Effector memory CD4-positive, alpha-beta T cell (primary cell): ENCODE results near the gene NRTN.
"Not testable (repeated sequence)": the region's sequence is repeated elsewhere in the genome, so short reads cannot be mapped to it uniquely, and the experiment has no call there.

Experiments used
- DNase-seq, 3 donors: peaks; one replicate each; pipeline ENCODE4 v3.0.0-alpha.2; 2020
- H3K27ac ChIP-seq: 2 replicates; pipeline ENCODE4 v1.7.0; 2013; ENCODE audit warnings: mild to moderate bottlenecking, low read length, moderate library complexity; ENCODE audit not compliant: insufficient read depth, poor library complexity, severe bottlenecking
- H3K27me3 ChIP-seq: replicated peaks from 2 replicates; pipeline ENCODE4 v1.7.0; 2013; ENCODE audit warnings: mild to moderate bottlenecking, low read length; ENCODE audit not compliant: insufficient read depth, control insufficient read depth, poor library complexity, severe bottlenecking
- H3K36me3 ChIP-seq: 2 replicates; pipeline ENCODE4 v1.7.0; 2013; ENCODE audit warnings: mild to moderate bottlenecking, low read length, moderate library complexity; ENCODE audit not compliant: control insufficient read depth, insufficient read depth
- H3K4me1 ChIP-seq: 2 replicates; pipeline ENCODE4 v1.7.0; 2013; ENCODE audit warnings: low read length, mild to moderate bottlenecking; ENCODE audit not compliant: control insufficient read depth, insufficient read depth, poor library complexity, severe bottlenecking
- H3K4me3 ChIP-seq: 2 replicates; pipeline ENCODE4 v1.7.0; 2013; ENCODE audit warnings: low read length, low read depth, mild to moderate bottlenecking; ENCODE audit not compliant: insufficient read depth, poor library complexity, severe bottlenecking
- H3K9me3 ChIP-seq: 2 replicates; pipeline ENCODE4 v1.7.0; 2013; ENCODE audit warnings: mild to moderate bottlenecking, low read length, moderate library complexity; ENCODE audit not compliant: control insufficient read depth

The NRTN gene

DNA sequence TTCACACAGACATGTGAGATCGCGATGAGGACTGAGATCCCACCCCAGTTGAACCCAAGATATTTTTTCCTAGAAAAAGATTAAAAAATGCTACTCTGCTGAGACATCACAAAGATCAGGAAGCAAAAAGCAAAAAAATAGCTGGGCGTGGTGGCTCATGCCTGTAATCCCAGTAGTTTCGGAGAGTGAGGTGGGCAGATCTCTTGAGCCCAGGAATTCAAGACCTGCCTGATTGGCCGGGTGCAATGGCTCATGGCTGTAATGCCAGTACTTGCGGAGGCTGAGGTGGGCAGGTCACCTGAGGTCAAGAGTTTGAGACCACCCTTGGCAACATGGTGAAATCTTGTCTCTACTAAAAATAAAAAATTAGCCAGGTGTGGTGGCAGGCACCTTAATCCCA is 45.3 kb downstream of the NRTN start:
- H3K27ac ChIP-seq: no peak overlapping the region

DNA sequence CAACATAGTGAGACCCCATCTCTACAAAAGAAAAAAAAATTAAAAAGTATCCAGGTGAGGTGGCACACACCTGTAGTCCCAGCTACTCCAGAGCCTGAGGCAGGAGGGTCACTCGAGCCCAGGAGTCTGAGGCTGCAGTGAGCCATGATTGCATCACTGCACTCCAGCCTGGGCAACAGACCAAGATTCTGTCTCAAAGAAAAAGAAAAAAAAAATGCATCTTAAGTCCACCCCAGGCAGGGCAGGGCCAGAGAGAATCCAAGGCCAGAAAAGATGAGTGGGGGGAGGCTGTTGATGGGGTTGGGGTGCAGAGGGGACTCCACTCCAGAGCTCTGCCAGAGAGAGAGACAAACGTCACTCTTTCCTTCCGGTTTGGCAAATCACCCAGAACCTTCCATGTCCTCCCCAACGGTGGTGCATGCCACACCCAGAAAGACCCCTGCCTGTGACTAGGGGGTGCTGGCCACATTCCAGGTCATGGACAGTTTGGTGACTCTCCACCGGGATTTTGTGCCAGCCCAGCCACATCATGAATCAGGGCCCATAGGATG is 46.0 kb downstream of the NRTN start:
- no peaks in the 10 kb centered on the region for H3K27me3 ChIP-seq
- no peak overlapping the region for H3K27ac ChIP-seq
- no peak for DNase-seq
- no peaks in the 10 kb centered on the region for H3K36me3 ChIP-seq
- H3K9me3 ChIP-seq: no peaks in the 10 kb centered on the region
- no peak overlapping the region for H3K4me3 ChIP-seq
- H3K4me1 ChIP-seq: no peaks in the 10 kb centered on the region

More for the DNA sequence above, 45.3 kb downstream of the NRTN start:
- no peaks in the 10 kb centered on the region for H3K27me3 ChIP-seq
- no peak overlapping the region for H3K4me3 ChIP-seq
- H3K9me3 ChIP-seq: no peaks in the 10 kb centered on the region
- no peaks in the 10 kb centered on the region for H3K36me3 ChIP-seq
- no peak for DNase-seq
- H3K4me1 ChIP-seq: no peaks in the 10 kb centered on the region

DNA sequence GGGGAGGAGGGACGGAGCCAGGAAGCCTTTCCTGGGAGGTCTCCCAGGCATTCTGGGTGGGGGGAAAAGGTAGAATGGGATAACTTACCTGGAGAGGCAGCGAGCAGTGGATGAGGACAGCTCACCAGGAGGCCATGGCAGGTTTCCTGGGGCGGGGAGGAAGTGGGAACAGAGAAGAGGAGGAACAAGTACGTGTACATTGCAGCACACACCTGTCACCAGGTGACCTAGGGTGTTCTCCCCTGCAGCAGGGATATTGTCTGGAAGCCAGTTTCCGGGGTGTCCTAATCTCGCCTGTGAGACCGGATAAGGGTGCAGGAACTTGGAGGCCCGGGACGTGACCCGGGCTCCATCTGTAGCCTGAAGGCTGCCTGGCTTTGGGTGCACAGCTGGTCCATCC is 46.4 kb downstream of the NRTN start, which contains the start of gene FUT3:
Gene FUT3 (minus strand): TSS at position 148 of the 400 bp plus-strand sequence.
- DNase-seq: no peak
- Histone ChIP-seq H3K9me3 (no peaks in the 10 kb centered on the region), H3K4me1 (no peaks in the 10 kb centered on the region), H3K27me3 (no peaks in the 10 kb centered on the region), H3K36me3 (no peaks in the 10 kb centered on the region), H3K27ac (no peak within 1 kb of the TSS), H3K4me3 (no peak within 1 kb of the TSS)

DNA sequence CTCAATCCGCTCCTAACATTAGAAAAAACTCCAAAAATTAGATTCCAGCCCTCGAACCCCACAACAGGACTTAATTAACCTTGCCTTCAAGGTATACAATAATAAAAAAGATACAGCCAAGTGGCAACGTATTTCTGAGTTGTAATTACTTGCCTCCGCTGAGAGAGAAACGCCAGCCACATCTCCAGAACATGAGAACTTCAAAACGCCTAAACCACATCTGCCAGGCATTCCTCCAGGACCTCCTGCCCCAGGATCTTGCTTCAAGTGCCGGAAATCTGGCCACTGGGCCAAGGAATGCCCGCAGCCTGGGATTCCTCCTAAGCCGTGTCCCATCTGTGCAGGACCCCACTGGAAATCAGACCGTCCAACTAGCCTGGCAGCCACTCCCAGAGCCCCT is 49.3 kb downstream of the NRTN start:
- H3K36me3 ChIP-seq, H3K4me1 ChIP-seq, DNase-seq, H3K4me3 ChIP-seq, H3K9me3 ChIP-seq, H3K27ac ChIP-seq, H3K27me3 ChIP-seq: not testable (repeated sequence)

DNA sequence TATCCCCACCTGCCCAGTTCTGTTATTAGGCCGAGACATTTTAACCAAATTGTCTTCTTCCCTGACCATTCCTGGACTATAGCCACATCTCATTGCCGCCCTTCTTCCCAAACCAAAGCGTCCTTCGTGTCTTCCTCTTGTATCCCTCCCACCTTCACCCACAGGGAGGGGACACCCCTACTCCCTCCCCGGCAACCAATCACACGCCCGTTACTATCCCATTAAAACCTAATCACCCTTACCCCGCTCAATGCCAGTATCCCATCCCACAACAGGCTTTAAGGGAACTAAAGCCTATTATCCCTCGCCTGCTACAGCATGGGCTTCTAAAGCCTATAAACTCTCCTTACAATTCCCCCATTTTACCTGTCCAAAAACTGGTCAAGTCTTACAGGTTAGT is 50.3 kb downstream of the NRTN start:
- H3K4me3 ChIP-seq, H3K36me3 ChIP-seq, H3K27me3 ChIP-seq, DNase-seq, H3K9me3 ChIP-seq, H3K27ac ChIP-seq, H3K4me1 ChIP-seq: not testable (repeated sequence)

DNA sequence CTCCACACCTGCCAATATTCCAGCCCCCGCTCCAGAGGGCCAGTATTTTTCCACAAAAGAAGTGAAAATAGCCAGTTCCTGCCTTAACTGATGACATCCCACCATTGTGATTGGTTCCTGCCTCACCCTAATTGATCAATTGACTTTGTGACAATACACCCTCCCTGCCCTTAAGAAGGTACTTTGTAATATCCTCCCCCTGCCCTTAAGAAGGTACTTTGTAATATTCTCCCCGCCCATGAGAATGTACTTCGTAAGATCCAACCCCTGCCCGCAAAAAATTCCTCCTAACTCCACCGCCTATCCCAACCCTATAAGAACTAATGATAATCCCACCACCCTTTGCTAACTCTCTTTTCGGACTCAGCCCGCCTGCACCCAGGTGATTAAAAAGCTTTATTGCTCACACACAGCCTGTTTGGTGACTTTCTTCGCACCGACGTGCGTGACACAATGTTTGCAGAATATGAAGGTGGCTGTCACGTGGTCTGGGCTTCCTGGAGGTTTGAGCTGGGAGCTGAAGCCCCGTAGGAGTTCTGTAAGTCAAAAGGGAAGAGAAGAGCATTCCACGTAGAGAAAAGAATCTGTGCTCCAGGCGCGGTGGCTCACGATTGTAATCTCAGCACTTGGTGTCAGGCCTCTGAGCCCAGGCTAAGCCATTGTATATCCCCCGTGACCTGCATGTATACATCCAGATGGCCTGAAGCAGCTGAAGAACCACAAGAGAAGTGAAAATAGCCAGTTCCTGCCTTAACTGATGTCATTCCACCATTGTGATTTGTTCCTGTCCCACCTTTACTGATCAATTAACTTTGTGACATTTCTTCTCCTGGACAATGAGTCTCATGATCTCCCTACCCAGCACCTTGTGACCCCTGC is 52.6 kb downstream of the NRTN start:
- Histone ChIP-seq H3K9me3 (no peaks in the 10 kb centered on the region), H3K36me3 (no peaks in the 10 kb centered on the region), H3K27me3 (no peaks in the 10 kb centered on the region), H3K27ac (no peak overlapping the region), H3K4me3 (no peak overlapping the region), H3K4me1 (no peaks in the 10 kb centered on the region)
- no peak for DNase-seq

DNA sequence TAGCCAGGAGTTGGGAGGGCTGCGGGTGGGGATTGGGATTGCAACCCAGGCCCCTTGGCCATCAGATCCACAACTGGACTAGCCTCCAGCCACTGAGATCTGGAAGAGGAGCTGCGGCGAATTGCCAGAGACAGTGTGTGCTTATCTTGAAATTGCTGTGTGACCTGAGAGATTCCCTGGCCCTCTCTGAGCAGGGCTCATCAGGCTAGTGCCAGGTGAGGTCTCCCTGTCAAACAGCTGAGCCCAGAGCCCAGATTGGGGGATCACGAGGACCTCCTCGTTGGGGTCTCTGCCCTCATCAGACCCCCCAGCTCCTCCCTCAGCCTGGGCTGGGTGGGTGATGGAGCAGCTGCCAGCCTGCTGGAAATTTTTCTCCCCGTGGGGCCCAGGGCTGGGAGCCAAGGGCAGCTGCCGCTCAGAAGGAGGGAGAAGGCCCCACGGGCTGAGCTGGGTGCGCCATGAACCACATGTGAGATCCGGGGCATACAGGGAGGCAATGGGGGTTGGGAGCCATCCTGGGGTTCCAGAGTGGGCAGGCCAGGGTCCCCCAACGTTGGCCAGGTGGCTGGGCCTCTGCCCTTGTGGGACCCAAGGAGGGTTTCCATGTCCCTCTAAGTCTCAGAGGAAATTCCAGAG is 58.3 kb downstream of the NRTN start:
- DNase-seq: no peak
- no peaks in the 10 kb centered on the region for H3K36me3 ChIP-seq
- H3K9me3 ChIP-seq: no peaks in the 10 kb centered on the region
- H3K27me3 ChIP-seq: no peaks in the 10 kb centered on the region
- H3K27ac ChIP-seq: no peak overlapping the region
- no peak overlapping the region for H3K4me3 ChIP-seq
- no peaks in the 10 kb centered on the region for H3K4me1 ChIP-seq

DNA sequence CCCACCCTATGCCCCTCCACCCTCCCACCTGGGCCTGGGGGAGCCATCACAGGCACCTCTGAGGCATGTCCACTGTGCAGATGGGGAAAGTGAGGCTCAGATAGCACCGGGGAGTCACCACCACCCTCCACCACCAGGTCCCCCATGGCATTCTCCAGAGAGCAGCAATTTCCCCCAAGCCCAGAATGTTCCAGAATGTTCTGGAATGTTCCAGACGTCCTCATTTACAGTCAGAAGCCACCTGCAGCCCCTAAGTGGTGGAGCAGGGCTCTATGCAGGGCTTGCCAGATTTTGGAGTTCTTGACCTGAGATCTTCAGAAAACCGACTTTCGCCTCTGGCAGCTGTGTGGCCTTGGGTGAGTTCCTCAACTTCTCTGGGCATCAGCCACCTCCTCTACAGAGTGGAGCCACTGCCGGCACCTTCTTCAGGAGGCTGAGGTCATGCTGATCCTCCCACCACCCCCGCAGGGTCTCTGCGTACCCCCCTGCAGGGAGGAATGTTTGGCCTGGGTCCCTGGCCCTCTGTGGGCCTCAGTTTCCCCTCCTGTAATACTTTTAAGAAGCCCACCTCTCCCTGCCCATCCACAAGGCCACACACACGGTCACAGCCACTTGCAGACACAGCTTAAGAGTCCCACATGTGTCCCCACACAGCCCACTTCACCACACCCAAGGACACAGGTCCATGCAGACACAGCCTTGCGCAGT is 59.3 kb downstream of the NRTN start:
- Histone ChIP-seq H3K4me3 (no peak overlapping the region), H3K9me3 (no peaks in the 10 kb centered on the region), H3K4me1 (no peaks in the 10 kb centered on the region), H3K36me3 (no peaks in the 10 kb centered on the region), H3K27ac (no peak overlapping the region), H3K27me3 (no peaks in the 10 kb centered on the region)
- DNase-seq: no peak

DNA sequence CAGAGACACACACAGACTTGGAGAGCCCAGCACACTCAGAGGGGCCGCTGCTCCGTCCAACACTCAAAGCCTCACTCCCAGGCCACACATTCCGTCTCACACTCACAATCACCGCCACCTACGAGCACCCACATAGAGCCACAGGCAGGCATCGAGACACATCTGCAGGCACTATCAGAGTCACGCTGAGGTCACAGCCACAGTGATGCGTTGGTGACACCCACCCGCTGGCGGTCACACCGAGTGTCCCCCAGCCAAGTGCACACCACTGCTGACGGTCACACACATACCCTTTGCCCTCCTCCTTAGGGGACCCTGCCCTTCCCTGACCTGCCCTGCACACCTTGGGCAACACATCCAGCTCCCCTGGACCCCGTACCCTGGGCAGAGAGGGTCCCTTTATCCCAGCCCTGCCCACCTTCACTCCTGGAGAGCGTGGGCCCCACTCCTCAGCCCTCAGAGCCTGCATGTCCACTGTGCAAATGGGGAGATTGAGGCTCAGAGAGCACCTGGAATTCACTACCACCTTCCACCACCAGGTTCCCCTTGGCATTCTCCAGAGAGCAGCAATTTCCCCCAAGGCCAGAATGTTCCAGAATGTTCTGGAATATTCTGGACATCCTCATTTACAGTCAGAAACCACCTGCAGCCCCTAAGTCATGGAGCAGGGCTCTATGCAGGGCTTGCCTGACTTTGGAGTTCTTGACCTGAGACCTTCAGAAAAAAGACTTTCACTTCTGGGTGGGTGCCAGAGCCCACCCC is 60.0 kb downstream of the NRTN start:
- no peak overlapping the region for H3K4me3 ChIP-seq
- H3K9me3 ChIP-seq: no peaks in the 10 kb centered on the region
- no peak for DNase-seq
- H3K36me3 ChIP-seq: no peaks in the 10 kb centered on the region
- no peak overlapping the region for H3K27ac ChIP-seq
- no peaks in the 10 kb centered on the region for H3K4me1 ChIP-seq
- no peaks in the 10 kb centered on the region for H3K27me3 ChIP-seq
